Right atrium auricular region (tissue), 2 donors: Measurements from ENCODE around the gene STON1. TPM values are rescaled to one million over a fixed set of nuclear protein-coding genes. Genes with fewer than 3 reads are reported as not detected.
"Not testable (repeated sequence)": the region's sequence is repeated elsewhere in the genome, so short reads cannot be mapped to it uniquely, and the experiment has no call there.

Experiments used
- DNase-seq: peaks from one replicate; pipeline ENCODE4 v3.0.0-alpha.2; 2019; ENCODE audit warnings: low spot score
- H3K27ac ChIP-seq, 2 donors: fragments of 200-600 bp; sonication (generic); 1 replicate in 1 of 2; 2 replicates in 1 of 2; pipeline ENCODE4 v1.5.1; 2016 to 2019
- H3K27me3 ChIP-seq, 2 donors: fragments of 200-600 bp; sonication (generic); one replicate each; pipeline versions ENCODE4 v1.5.1 to v1.6.0; 2017 to 2019
- H3K36me3 ChIP-seq: fragments of 200-600 bp; sonication (generic); one replicate; pipeline ENCODE4 v1.5.1; 2016
- H3K4me1 ChIP-seq, 2 donors: fragments of 200-600 bp; sonication (generic); one replicate each; pipeline versions ENCODE4 v1.5.1 to v1.6.0; 2017 to 2019
- H3K4me3 ChIP-seq, 2 donors: fragments of 200-600 bp; sonication (generic); 1 replicate in 1 of 2; 2 replicates in 1 of 2; pipeline ENCODE4 v1.5.1; 2017 to 2019; ENCODE audit warnings: mild to moderate bottlenecking in 1 of 2, moderate library complexity in 1 of 2
- H3K9me3 ChIP-seq, 2 donors: fragments of 200-600 bp; sonication (generic); one replicate each; pipeline ENCODE4 v1.5.1; 2019
- CTCF ChIP-seq, 2 donors: fragments of 200-600 bp; sonication (generic); IDR thresholded peaks; one replicate each; pipeline ENCODE4 v1.5.1; 2019; ENCODE audit warnings: antibody characterized with exemption in 2 of 2
- total RNA-seq, 2 donors: library from RNA; depleted of rRNA; stranded (reverse); fragments of >200 nt; gene quantifications; one replicate each; pipeline ENCODE4 v1.1.0, GENCODE V29; 2016

The STON1 gene
- total RNA-seq, 2 donors from 2014 or later: 6.4 to 15.9 TPM

GRCh38 chr2:48515513-48515985 lies 14.4 kb upstream of the STON1 start:
- TF ChIP-seq CTCF (IDR thresholded peaks at IDR 0.05): no peak
- Histone ChIP-seq H3K27ac (peak overlapping the region; percentile 5 to 49), H3K27me3 (no peaks in the 10 kb centered on the region), H3K9me3 (no peaks in the 10 kb centered on the region), H3K4me3 (no peak overlapping the region), H3K36me3 (peaks cover 20% of the 10 kb centered on the region), H3K4me1 (peaks cover 0 to 7% of the 10 kb centered on the region in 2 donors)
- no peak for DNase-seq

GRCh38 chr2:48519593-48519992 lies 10.4 kb upstream of the STON1 start:
- no peak overlapping the region for H3K4me3 ChIP-seq
- H3K9me3 ChIP-seq: no peaks in the 10 kb centered on the region
- H3K27me3 ChIP-seq: no peaks in the 10 kb centered on the region
- H3K36me3 ChIP-seq: peaks cover 10% of the 10 kb centered on the region
- DNase-seq: no peak
- no peak for TF ChIP-seq CTCF (IDR thresholded peaks at IDR 0.05)
- no peak overlapping the region for H3K27ac ChIP-seq
- peaks cover 0 to 7% of the 10 kb centered on the region in 2 donors for H3K4me1 ChIP-seq

- H3K27ac ChIP-seq: peak overlapping the region; percentile 50 to 63
- H3K9me3 ChIP-seq, H3K4me3 ChIP-seq, H3K36me3 ChIP-seq, H3K27me3 ChIP-seq, DNase-seq: not testable (repeated sequence)
- peaks cover 0 to 18% of the 10 kb centered on the region in 2 donors for H3K4me1 ChIP-seq
Measured at GRCh38 chr2:48524756-48525155, 5.2 kb upstream of the STON1 start.

GRCh38 chr2:48525269-48525943 lies 4.5 kb upstream of the STON1 start:
- Histone ChIP-seq H3K4me1 (peaks cover 0 to 18% of the 10 kb centered on the region in 2 donors), H3K4me3 (no peak overlapping the region), H3K27me3 (no peaks in the 10 kb centered on the region), H3K36me3 (no peaks in the 10 kb centered on the region), H3K9me3 (no peaks in the 10 kb centered on the region), H3K27ac (peak overlapping the region; percentile 71 to 72)
- DNase-seq: no peak
- TF ChIP-seq CTCF (IDR thresholded peaks at IDR 0.05): no peak

- Histone ChIP-seq H3K4me3 (no peak overlapping the region), H3K36me3 (no peaks in the 10 kb centered on the region), H3K9me3 (no peaks in the 10 kb centered on the region), H3K27me3 (no peaks in the 10 kb centered on the region), H3K27ac (no peak overlapping the region), H3K4me1 (peaks cover 0 to 30% of the 10 kb centered on the region in 2 donors)
- no peak for TF ChIP-seq CTCF (IDR thresholded peaks at IDR 0.05)
- no peak for DNase-seq
Measured at GRCh38 chr2:48527226-48527885, 2.6 kb upstream of the STON1 start.

- no peak for DNase-seq
Measured at GRCh38 chr2:48528431-48528830, 1.5 kb upstream of the STON1 start.

More at GRCh38 chr2:48528431-48528830, 1.5 kb upstream of the STON1 start:
- TF ChIP-seq CTCF (IDR thresholded peaks at IDR 0.05): no peak
- Histone ChIP-seq H3K4me3 (no peak overlapping the region), H3K9me3 (no peaks in the 10 kb centered on the region), H3K27ac (no peak overlapping the region), H3K36me3 (no peaks in the 10 kb centered on the region), H3K4me1 (peaks cover 0 to 30% of the 10 kb centered on the region in 2 donors), H3K27me3 (no peaks in the 10 kb centered on the region)
